ENCODE results near the gene BEGAIN. TPM values are rescaled to one million over a fixed set of nuclear protein-coding genes. Genes with fewer than 3 reads are reported as not detected.

The BEGAIN gene
- polyA plus RNA-seq, 1 donor from 2014 or later: 10.9 TPM

- H3K4me3 ChIP-seq (ENCODE audit: low read length): no peak overlapping the region
- H3K27ac ChIP-seq (ENCODE audit: low read length): no peak overlapping the region
Observed at GRCh38 chr14:100566586-100566985, 20.6 kb downstream of the BEGAIN start.

DNA sequence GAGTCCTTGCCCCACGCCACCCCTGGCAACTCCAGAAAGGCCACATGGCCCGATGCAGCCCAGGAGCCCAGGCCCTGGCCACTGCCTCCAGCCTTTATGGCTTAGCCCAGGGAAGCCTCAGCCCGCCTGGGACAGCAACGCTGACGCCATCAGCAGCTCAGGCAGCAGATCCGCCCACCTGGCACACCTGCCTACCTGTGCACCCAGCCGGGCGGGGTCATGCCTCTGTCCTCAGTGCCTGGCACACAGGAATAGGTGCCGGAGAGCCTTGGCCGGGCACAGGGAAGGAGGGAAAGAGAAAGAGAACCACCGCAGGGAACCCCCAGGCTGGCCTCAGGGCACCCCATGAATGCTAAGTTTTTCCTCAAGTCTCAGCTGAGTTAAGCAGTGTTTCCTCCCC is 21.1 kb downstream of the BEGAIN start:
- Histone ChIP-seq H2AFZ (ENCODE audit: low read depth, low read length) (no peak overlapping the region), H3K9ac (ENCODE audit: low read length) (no peak overlapping the region), H3K9me3 (ENCODE audit: low read length) (no peaks in the 10 kb centered on the region), H3K27me3 (ENCODE audit: insufficient read depth, low read depth, low read length) (peaks cover 22% of the 10 kb centered on the region), H3F3A (ENCODE audit: insufficient read depth, low read length, poor library complexity, severe bottlenecking) (no peaks in the 10 kb centered on the region), H3K27ac (ENCODE audit: low read length) (no peak overlapping the region), H3K4me3 (ENCODE audit: low read length) (no peak overlapping the region), H3K9me2 (ENCODE audit: insufficient read depth, low read length) (no peaks in the 10 kb centered on the region), H3K4me2 (ENCODE audit: low read length) (no peak overlapping the region), H3K79me2 (replicated peaks; ENCODE audit: insufficient read depth, low read length) (peaks cover 33% of the 10 kb centered on the region), H4K20me1 (ENCODE audit: insufficient read depth) (no peaks in the 10 kb centered on the region), H3K36me3 (ENCODE audit: insufficient read depth, low read length) (no peaks in the 10 kb centered on the region)
- TF ChIP-seq TAF1 (IDR thresholded peaks at IDR 0.05; ENCODE audit: low read depth) (no peak), POLR2AphosphoS5 (IDR thresholded peaks at IDR 0.05) (no peak), EZH2 (IDR thresholded peaks at IDR 0.05; ENCODE audit: borderline replicate concordance, insufficient read depth, low read length, poor library complexity, severe bottlenecking) (no peak)

More at GRCh38 chr14:100566586-100566985, 20.6 kb downstream of the BEGAIN start:
- Histone ChIP-seq H3K4me2 (ENCODE audit: low read length) (no peak overlapping the region), H3K9ac (ENCODE audit: low read length) (no peak overlapping the region), H3K9me3 (ENCODE audit: low read length) (no peaks in the 10 kb centered on the region), H3K27me3 (ENCODE audit: insufficient read depth, low read depth, low read length) (peaks cover 22% of the 10 kb centered on the region), H3K9me2 (ENCODE audit: insufficient read depth, low read length) (no peaks in the 10 kb centered on the region), H2AFZ (ENCODE audit: low read depth, low read length) (no peak overlapping the region), H3K79me2 (replicated peaks; ENCODE audit: insufficient read depth, low read length) (peaks cover 33% of the 10 kb centered on the region), H3F3A (ENCODE audit: insufficient read depth, low read length, poor library complexity, severe bottlenecking) (no peaks in the 10 kb centered on the region), H3K36me3 (ENCODE audit: insufficient read depth, low read length) (no peaks in the 10 kb centered on the region), H4K20me1 (ENCODE audit: insufficient read depth) (no peaks in the 10 kb centered on the region)
- TF ChIP-seq POLR2AphosphoS5 (IDR thresholded peaks at IDR 0.05) (no peak), RAD21 (conservative IDR thresholded peaks at IDR 0.05) (no peak), EZH2 (IDR thresholded peaks at IDR 0.05; ENCODE audit: borderline replicate concordance, insufficient read depth, low read length, poor library complexity, severe bottlenecking) (no peak), MXI1 (conservative IDR thresholded peaks at IDR 0.05; ENCODE audit: poor library complexity, severe bottlenecking) (no peak), EP300 (conservative IDR thresholded peaks at IDR 0.05; ENCODE audit: poor library complexity, severe bottlenecking) (no peak), SMC3 (conservative IDR thresholded peaks at IDR 0.05; ENCODE audit: poor library complexity) (no peak), TAF1 (IDR thresholded peaks at IDR 0.05; ENCODE audit: low read depth) (no peak), CTCF (IDR thresholded peaks at IDR 0.05; ENCODE audit: poor library complexity, severe bottlenecking) (no peak)
- TF ChIP-seq, protein P1, sequence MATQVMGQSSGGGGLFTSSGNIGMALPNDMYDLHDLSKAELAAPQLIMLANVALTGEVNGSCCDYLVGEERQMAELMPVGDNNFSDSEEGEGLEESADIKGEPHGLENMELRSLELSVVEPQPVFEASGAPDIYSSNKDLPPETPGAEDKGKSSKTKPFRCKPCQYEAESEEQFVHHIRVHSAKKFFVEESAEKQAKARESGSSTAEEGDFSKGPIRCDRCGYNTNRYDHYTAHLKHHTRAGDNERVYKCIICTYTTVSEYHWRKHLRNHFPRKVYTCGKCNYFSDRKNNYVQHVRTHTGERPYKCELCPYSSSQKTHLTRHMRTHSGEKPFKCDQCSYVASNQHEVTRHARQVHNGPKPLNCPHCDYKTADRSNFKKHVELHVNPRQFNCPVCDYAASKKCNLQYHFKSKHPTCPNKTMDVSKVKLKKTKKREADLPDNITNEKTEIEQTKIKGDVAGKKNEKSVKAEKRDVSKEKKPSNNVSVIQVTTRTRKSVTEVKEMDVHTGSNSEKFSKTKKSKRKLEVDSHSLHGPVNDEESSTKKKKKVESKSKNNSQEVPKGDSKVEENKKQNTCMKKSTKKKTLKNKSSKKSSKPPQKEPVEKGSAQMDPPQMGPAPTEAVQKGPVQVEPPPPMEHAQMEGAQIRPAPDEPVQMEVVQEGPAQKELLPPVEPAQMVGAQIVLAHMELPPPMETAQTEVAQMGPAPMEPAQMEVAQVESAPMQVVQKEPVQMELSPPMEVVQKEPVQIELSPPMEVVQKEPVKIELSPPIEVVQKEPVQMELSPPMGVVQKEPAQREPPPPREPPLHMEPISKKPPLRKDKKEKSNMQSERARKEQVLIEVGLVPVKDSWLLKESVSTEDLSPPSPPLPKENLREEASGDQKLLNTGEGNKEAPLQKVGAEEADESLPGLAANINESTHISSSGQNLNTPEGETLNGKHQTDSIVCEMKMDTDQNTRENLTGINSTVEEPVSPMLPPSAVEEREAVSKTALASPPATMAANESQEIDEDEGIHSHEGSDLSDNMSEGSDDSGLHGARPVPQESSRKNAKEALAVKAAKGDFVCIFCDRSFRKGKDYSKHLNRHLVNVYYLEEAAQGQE (IDR thresholded peaks at IDR 0.05; ENCODE audit: borderline replicate concordance): no peak
